ENCODE data around the gene EDN1.

Gene EDN1

DNA sequence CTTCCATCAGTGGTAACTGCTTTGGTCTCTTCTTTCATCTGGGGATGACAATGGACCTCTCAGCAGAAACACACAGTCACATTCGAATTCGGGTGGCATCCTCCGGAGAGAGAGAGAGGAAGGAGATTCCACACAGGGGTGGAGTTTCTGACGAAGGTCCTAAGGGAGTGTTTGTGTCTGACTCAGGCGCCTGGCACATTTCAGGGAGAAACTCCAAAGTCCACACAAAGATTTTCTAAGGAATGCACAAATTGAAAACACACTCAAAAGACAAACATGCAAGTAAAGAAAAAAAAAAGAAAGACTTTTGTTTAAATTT, 6.1 kb downstream of the EDN1 start:
- no peak for DNase-seq
- H3K4me3 ChIP-seq (ENCODE audit: low read depth in 1 of 2, low read length in 2 of 2): no peak overlapping the region
- H3K4me1 ChIP-seq (ENCODE audit: insufficient read depth, low read length): no peaks in the 10 kb centered on the region
- no peaks in the 10 kb centered on the region for H4K20me1 ChIP-seq (ENCODE audit: insufficient read depth, low read length)
- H3K27ac ChIP-seq (ENCODE audit: low read length): no peak overlapping the region
- H2AFZ ChIP-seq (ENCODE audit: low read depth, low read length): no peak overlapping the region
- H3K4me2 ChIP-seq (ENCODE audit: insufficient read depth, low read length): no peak overlapping the region
- H3K36me3 ChIP-seq (ENCODE audit: insufficient read depth, low read length): no peaks in the 10 kb centered on the region
- TF ChIP-seq, protein P1, sequence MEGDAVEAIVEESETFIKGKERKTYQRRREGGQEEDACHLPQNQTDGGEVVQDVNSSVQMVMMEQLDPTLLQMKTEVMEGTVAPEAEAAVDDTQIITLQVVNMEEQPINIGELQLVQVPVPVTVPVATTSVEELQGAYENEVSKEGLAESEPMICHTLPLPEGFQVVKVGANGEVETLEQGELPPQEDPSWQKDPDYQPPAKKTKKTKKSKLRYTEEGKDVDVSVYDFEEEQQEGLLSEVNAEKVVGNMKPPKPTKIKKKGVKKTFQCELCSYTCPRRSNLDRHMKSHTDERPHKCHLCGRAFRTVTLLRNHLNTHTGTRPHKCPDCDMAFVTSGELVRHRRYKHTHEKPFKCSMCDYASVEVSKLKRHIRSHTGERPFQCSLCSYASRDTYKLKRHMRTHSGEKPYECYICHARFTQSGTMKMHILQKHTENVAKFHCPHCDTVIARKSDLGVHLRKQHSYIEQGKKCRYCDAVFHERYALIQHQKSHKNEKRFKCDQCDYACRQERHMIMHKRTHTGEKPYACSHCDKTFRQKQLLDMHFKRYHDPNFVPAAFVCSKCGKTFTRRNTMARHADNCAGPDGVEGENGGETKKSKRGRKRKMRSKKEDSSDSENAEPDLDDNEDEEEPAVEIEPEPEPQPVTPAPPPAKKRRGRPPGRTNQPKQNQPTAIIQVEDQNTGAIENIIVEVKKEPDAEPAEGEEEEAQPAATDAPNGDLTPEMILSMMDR (IDR thresholded peaks at IDR 0.05; ENCODE audit: borderline replicate concordance, extremely low read depth, low read length, poor library complexity, severe bottlenecking): no peak
- TF ChIP-seq EZH2 (IDR thresholded peaks at IDR 0.05; ENCODE audit: borderline replicate concordance, low read depth, low read length, severe bottlenecking): no peak
- no peaks in the 10 kb centered on the region for H3K9me3 ChIP-seq (ENCODE audit: insufficient read depth, low read length, severe bottlenecking)
- no peak for ATAC-seq (ENCODE audit: insufficient read depth, low read depth)
- H3K27me3 ChIP-seq (ENCODE audit: insufficient read depth, low read length, poor library complexity): peaks cover 16% of the 10 kb centered on the region
- no peak overlapping the region for H3K9ac ChIP-seq (ENCODE audit: low read depth, low read length)
- H3K79me2 ChIP-seq (ENCODE audit: insufficient read depth, low read length): no peaks in the 10 kb centered on the region

- Histone ChIP-seq H3K4me1 (ENCODE audit: insufficient read depth, low read length) (no peaks in the 10 kb centered on the region), H3K9me3 (ENCODE audit: insufficient read depth, low read length, severe bottlenecking) (no peaks in the 10 kb centered on the region), H2AFZ (ENCODE audit: low read depth, low read length) (no peak overlapping the region), H3K36me3 (ENCODE audit: insufficient read depth, low read length) (no peaks in the 10 kb centered on the region), H3K4me2 (ENCODE audit: insufficient read depth, low read length) (no peak overlapping the region), H3K27me3 (ENCODE audit: insufficient read depth, low read length, poor library complexity) (peaks cover 12% of the 10 kb centered on the region), H3K79me2 (ENCODE audit: insufficient read depth, low read length) (no peaks in the 10 kb centered on the region), H3K9ac (ENCODE audit: low read depth, low read length) (no peak overlapping the region), H3K27ac (ENCODE audit: low read length) (no peak overlapping the region), H3K4me3 (ENCODE audit: low read depth in 1 of 2, low read length in 2 of 2) (no peak overlapping the region), H4K20me1 (ENCODE audit: insufficient read depth, low read length) (no peaks in the 10 kb centered on the region)
- TF ChIP-seq EZH2 (IDR thresholded peaks at IDR 0.05; ENCODE audit: borderline replicate concordance, low read depth, low read length, severe bottlenecking): no peak
- TF ChIP-seq, protein P1 (IDR thresholded peaks at IDR 0.05; ENCODE audit: borderline replicate concordance, extremely low read depth, low read length, poor library complexity, severe bottlenecking): no peak
- ATAC-seq (ENCODE audit: insufficient read depth, low read depth) (no peak), DNase-seq (no peak)
Measured at GRCh38 chr6:12296604-12297003, 6.4 kb downstream of the EDN1 start.

DNA sequence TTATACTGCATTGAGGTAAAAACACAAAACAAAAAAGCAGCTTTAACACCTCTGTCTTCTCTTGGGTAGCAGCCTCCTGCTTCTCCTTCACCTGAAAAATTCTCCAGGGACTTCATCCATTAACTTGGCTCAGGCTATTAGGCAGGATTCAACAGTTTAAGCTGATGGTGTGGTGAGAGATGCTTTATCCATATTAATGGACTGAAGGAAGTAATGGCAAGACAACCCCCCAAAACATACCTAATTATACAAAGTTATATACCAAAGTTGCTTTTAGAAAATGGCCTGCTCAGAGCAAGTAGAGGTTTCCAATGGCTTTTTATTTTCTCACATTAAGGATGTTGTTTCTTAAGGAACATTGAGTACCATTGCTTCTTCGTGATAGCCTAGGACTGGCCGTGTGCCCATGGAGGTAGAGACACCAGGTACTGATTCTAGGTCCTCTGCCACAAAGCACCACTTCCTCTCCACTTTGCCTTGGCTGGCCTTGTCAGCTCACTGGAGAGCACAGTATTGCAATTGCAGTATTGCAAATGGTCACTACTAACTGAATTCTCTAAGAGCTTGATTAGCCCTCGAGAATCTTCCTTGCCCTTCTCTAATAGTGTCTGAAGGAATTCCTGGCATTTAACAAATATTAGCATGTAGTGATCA, 7.3 kb downstream of the EDN1 start:
- no peak for ATAC-seq (ENCODE audit: insufficient read depth, low read depth)
- peaks cover 9% of the 10 kb centered on the region for H3K27me3 ChIP-seq (ENCODE audit: insufficient read depth, low read length, poor library complexity)
- H3K27ac ChIP-seq (ENCODE audit: low read length): no peak overlapping the region
- H3K4me1 ChIP-seq (ENCODE audit: insufficient read depth, low read length): no peaks in the 10 kb centered on the region
- H3K4me2 ChIP-seq (ENCODE audit: insufficient read depth, low read length): no peak overlapping the region
- H4K20me1 ChIP-seq (ENCODE audit: insufficient read depth, low read length): no peaks in the 10 kb centered on the region
- no peak for TF ChIP-seq EZH2 (IDR thresholded peaks at IDR 0.05; ENCODE audit: borderline replicate concordance, low read depth, low read length, severe bottlenecking)
- TF ChIP-seq, protein P1 (IDR thresholded peaks at IDR 0.05; ENCODE audit: borderline replicate concordance, extremely low read depth, low read length, poor library complexity, severe bottlenecking): no peak
- no peaks in the 10 kb centered on the region for H3K9me3 ChIP-seq (ENCODE audit: insufficient read depth, low read length, severe bottlenecking)
- no peaks in the 10 kb centered on the region for H3K36me3 ChIP-seq (ENCODE audit: insufficient read depth, low read length)
- no peak for DNase-seq
- no peak overlapping the region for H3K4me3 ChIP-seq (ENCODE audit: low read depth in 1 of 2, low read length in 2 of 2)
- H3K79me2 ChIP-seq (ENCODE audit: insufficient read depth, low read length): no peaks in the 10 kb centered on the region
- H2AFZ ChIP-seq (ENCODE audit: low read depth, low read length): no peak overlapping the region
- no peak overlapping the region for H3K9ac ChIP-seq (ENCODE audit: low read depth, low read length)

All from DND-41 (cell line).